ENCODE data around the gene CNGB1. TPM values are rescaled to one million over a fixed set of nuclear protein-coding genes. Genes with fewer than 3 reads are reported as not detected.

The CNGB1 gene
- total RNA-seq, 4 donors from 2014 or later, result not detected

- Histone ChIP-seq H3K36me3 (no peaks in the 10 kb centered on the region), H3K4me1 (no peaks in the 10 kb centered on the region), H3K27me3 (no peaks in the 10 kb centered on the region), H3K9me3 (no peaks in the 10 kb centered on the region), H3K4me3 (no peak overlapping the region), H3K27ac (no peak overlapping the region)
- intact Hi-C loops (cut with DNase I; ENCODE audit: low total_unique reads), result no loop called here
- DNase-seq, result no peak
- TF ChIP-seq, protein P1, sequence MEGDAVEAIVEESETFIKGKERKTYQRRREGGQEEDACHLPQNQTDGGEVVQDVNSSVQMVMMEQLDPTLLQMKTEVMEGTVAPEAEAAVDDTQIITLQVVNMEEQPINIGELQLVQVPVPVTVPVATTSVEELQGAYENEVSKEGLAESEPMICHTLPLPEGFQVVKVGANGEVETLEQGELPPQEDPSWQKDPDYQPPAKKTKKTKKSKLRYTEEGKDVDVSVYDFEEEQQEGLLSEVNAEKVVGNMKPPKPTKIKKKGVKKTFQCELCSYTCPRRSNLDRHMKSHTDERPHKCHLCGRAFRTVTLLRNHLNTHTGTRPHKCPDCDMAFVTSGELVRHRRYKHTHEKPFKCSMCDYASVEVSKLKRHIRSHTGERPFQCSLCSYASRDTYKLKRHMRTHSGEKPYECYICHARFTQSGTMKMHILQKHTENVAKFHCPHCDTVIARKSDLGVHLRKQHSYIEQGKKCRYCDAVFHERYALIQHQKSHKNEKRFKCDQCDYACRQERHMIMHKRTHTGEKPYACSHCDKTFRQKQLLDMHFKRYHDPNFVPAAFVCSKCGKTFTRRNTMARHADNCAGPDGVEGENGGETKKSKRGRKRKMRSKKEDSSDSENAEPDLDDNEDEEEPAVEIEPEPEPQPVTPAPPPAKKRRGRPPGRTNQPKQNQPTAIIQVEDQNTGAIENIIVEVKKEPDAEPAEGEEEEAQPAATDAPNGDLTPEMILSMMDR (IDR thresholded peaks at IDR 0.05), result no peak
- no peak for TF ChIP-seq POLR2A (IDR thresholded peaks at IDR 0.05)
These were observed 40.4 kb downstream of the CNGB1 start for GRCh38 chr16:57930533-57930932.

- Histone ChIP-seq H3K9me3 (no peaks in the 10 kb centered on the region), H3K36me3 (no peaks in the 10 kb centered on the region), H3K4me3 (no peak overlapping the region), H3K27ac (no peak overlapping the region), H3K27me3 (no peaks in the 10 kb centered on the region), H3K4me1 (no peaks in the 10 kb centered on the region)
- TF ChIP-seq, protein P1 (IDR thresholded peaks at IDR 0.05), result no peak
- TF ChIP-seq POLR2A (IDR thresholded peaks at IDR 0.05), result no peak
- DNase-seq, result no peak
- intact Hi-C loops (cut with DNase I; ENCODE audit: low total_unique reads), result no loop called here
These were observed 41.7 kb downstream of the CNGB1 start for GRCh38 chr16:57929250-57929649.

GRCh38 chr16:57926041-57926440 is 44.9 kb downstream of the CNGB1 start:
- no peak for TF ChIP-seq POLR2A (IDR thresholded peaks at IDR 0.05)
- TF ChIP-seq, protein P1 (IDR thresholded peaks at IDR 0.05), result no peak
- no peak for DNase-seq
- intact Hi-C loops (cut with DNase I; ENCODE audit: low total_unique reads), result no loop called here
- H3K4me3 ChIP-seq, result no peak overlapping the region
- no peak overlapping the region for H3K27ac ChIP-seq
- H3K4me1 ChIP-seq, result no peaks in the 10 kb centered on the region
- H3K36me3 ChIP-seq, result no peaks in the 10 kb centered on the region
- no peaks in the 10 kb centered on the region for H3K9me3 ChIP-seq
- no peaks in the 10 kb centered on the region for H3K27me3 ChIP-seq

- intact Hi-C loops (cut with DNase I; ENCODE audit: low total_unique reads), result no loop called here
- Histone ChIP-seq H3K27me3 (no peaks in the 10 kb centered on the region), H3K4me3 (no peak overlapping the region), H3K4me1 (no peaks in the 10 kb centered on the region), H3K36me3 (no peaks in the 10 kb centered on the region), H3K9me3 (no peaks in the 10 kb centered on the region), H3K27ac (no peak overlapping the region)
- TF ChIP-seq, protein P1 (IDR thresholded peaks at IDR 0.05), result no peak
- no peak for TF ChIP-seq POLR2A (IDR thresholded peaks at IDR 0.05)
- DNase-seq, result no peak
These were observed 45.6 kb downstream of the CNGB1 start for GRCh38 chr16:57925310-57925709.

- Histone ChIP-seq H3K36me3 (no peaks in the 10 kb centered on the region), H3K27me3 (no peaks in the 10 kb centered on the region), H3K9me3 (no peaks in the 10 kb centered on the region), H3K4me1 (no peaks in the 10 kb centered on the region), H3K27ac (no peak overlapping the region), H3K4me3 (no peak overlapping the region)
- no peak for DNase-seq
- TF ChIP-seq, protein P1 (IDR thresholded peaks at IDR 0.05), result no peak
- TF ChIP-seq POLR2A (IDR thresholded peaks at IDR 0.05), result no peak
- intact Hi-C loops (cut with DNase I; ENCODE audit: low total_unique reads), result no loop called here
These were observed 46.4 kb downstream of the CNGB1 start for GRCh38 chr16:57924514-57924913.

All from uterus (tissue), 4 donors.